ENCODE measurements around the gene IGFALS. TPM values are rescaled to one million over a fixed set of nuclear protein-coding genes. Genes with fewer than 3 reads are reported as not detected.

IGFALS gene
- total RNA-seq, 1 donor: not detected

GRCh38 chr16:1768767-1769401, 24.6 kb downstream of the IGFALS start:
- no peak for DNase-seq (ENCODE audit: low read depth)
- no peak overlapping the region for H3K4me3 ChIP-seq (ENCODE audit: low read depth, low read length)
- no peak for TF ChIP-seq CTCF (IDR thresholded peaks at IDR 0.05; ENCODE audit: insufficient read depth, low read depth, low read length)

GRCh38 chr16:1768061-1768766, 25.3 kb downstream of the IGFALS start:
- no peak overlapping the region for H3K4me3 ChIP-seq (ENCODE audit: low read depth, low read length)
- no peak for TF ChIP-seq CTCF (IDR thresholded peaks at IDR 0.05; ENCODE audit: insufficient read depth, low read depth, low read length)
- no peak for DNase-seq (ENCODE audit: low read depth)

- no peak for TF ChIP-seq CTCF (IDR thresholded peaks at IDR 0.05; ENCODE audit: insufficient read depth, low read depth, low read length)
- no peak overlapping the region for H3K4me3 ChIP-seq (ENCODE audit: low read depth, low read length)
- DNase-seq (ENCODE audit: low read depth): no peak
Observed at GRCh38 chr16:1767116-1767994, 26.1 kb downstream of the IGFALS start.

GRCh38 chr16:1766701-1767100, 26.8 kb downstream of the IGFALS start:
- H3K4me3 ChIP-seq (ENCODE audit: low read depth, low read length): no peak overlapping the region
- no peak for TF ChIP-seq CTCF (IDR thresholded peaks at IDR 0.05; ENCODE audit: insufficient read depth, low read depth, low read length)
- DNase-seq (ENCODE audit: low read depth): no peak

GRCh38 chr16:1766231-1766630, 27.3 kb downstream of the IGFALS start:
- H3K4me3 ChIP-seq (ENCODE audit: low read depth, low read length): no peak overlapping the region
- no peak for DNase-seq (ENCODE audit: low read depth)
- no peak for TF ChIP-seq CTCF (IDR thresholded peaks at IDR 0.05; ENCODE audit: insufficient read depth, low read depth, low read length)

GRCh38 chr16:1765826-1766225, 27.7 kb downstream of the IGFALS start:
- DNase-seq (ENCODE audit: low read depth): no peak
- no peak overlapping the region for H3K4me3 ChIP-seq (ENCODE audit: low read depth, low read length)
- TF ChIP-seq CTCF (IDR thresholded peaks at IDR 0.05; ENCODE audit: insufficient read depth, low read depth, low read length): no peak

Measured in fibroblast of villous mesenchyme (primary cell).